ENCODE measurements around the gene COX4I2.
"Not testable (repeated sequence)": the region's sequence is repeated elsewhere in the genome, so short reads cannot be mapped to it uniquely, and the experiment has no call there.

Gene COX4I2

DNA sequence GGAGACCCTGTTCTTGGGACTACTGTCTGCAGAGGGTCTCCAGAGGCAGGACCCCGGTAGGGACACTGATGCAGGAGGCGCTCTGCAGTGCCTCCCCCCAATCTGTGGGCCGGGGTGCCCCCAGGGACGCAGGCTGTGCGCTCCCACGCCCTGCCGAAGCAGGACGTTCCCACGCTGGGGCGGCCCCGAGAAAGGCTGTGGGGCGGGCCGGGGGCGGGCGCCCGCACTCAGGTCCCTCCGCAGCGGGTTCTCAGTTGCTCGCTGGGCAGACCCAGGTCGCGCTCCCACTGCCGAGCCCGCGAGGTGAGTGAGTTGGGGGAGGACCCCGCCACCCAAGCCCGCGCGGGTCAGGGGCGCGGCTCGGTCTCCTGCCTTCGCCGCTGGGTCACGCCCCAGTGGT is at the start of gene COX4I2:
Gene COX4I2 (plus strand): TSS at position 253 of the 400 bp plus-strand sequence. CDS start 1,106 bp downstream, outside the sequence.
- no peak for DNase-seq (ENCODE audit: insufficient read length, low spot score)
- no peak for FAIRE-seq

DNA sequence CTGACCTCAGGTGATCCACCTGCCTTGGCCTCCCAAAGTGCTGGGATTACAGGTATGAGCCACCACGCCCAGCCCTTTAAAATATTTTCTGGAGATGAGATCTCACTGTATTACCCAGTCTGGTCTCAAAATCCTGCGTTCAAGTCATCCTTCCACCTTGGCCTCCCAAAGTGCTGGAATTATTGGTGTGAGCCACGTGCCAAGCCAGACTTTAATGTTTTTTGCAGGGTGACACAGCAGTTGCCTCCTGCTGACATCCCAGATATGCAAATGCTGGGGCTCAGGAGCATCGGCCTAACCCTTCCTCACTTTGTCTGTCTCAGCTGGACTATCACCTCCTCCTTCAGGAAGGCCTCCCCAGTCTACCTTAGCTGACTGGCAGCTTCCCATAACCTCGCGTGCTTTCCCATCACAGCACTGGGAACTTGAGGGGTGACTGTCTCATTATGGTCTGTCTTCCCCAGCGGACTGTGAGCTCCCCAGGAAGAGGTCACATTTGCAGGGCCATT is 46.9 kb upstream of the COX4I2 start:
- FAIRE-seq (no peak), DNase-seq (ENCODE audit: insufficient read length, low spot score) (no peak)

GRCh38 chr20:31593221-31594001 is 44.3 kb upstream of the COX4I2 start:
- DNase-seq (ENCODE audit: insufficient read length, low spot score) (no peak), FAIRE-seq (no peak)

GRCh38 chr20:31594002-31594557 is 43.6 kb upstream of the COX4I2 start:
- DNase-seq (ENCODE audit: insufficient read length, low spot score), result no peak
- FAIRE-seq, result no peak

- DNase-seq (ENCODE audit: insufficient read length, low spot score), result no peak
- no peak for FAIRE-seq
Measured at GRCh38 chr20:31594558-31595379, 42.9 kb upstream of the COX4I2 start.

DNA sequence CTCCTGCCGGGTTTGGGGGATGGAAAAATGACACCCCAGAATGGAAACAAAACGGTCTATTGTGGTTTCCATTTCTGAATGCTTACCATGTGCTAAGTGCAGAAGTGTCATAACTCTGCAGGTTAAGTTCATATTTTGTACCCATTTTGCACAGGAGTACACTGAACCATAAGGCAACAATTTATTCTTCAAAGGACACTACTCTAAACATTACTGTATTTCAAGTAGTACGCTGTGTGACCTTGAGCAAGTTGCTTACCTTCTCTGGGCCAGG is 42.4 kb upstream of the COX4I2 start:
- no peak for DNase-seq (ENCODE audit: insufficient read length, low spot score)
- no peak for FAIRE-seq

GRCh38 chr20:31595654-31596411 is 41.9 kb upstream of the COX4I2 start:
- FAIRE-seq (no peak), DNase-seq (ENCODE audit: insufficient read length, low spot score) (no peak)

DNA sequence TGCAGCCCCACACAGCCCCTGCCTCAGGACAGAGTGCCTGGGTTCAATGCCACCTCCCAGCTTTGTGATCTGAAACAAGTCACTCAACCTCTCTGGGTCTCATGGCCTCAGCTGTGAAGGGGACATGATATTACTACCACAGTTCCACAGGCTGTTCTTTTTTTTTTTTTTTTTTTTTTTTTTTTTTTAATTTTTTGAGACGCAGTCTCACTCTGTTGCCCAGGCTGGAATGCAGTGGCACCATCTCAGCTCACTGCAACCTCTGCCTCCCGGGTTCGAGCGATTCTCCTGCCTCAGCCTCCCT is 41.3 kb upstream of the COX4I2 start:
- DNase-seq (ENCODE audit: insufficient read length, low spot score); FAIRE-seq: not testable (repeated sequence)

GRCh38 chr20:31596831-31597480 is 40.8 kb upstream of the COX4I2 start:
- DNase-seq (ENCODE audit: insufficient read length, low spot score) (no peak), FAIRE-seq (no peak)

- FAIRE-seq (no peak), DNase-seq (ENCODE audit: insufficient read length, low spot score) (no peak)
Measured at GRCh38 chr20:31597481-31597855, 40.2 kb upstream of the COX4I2 start.

- no peak for FAIRE-seq
- DNase-seq (ENCODE audit: insufficient read length, low spot score), result no peak
Measured at GRCh38 chr20:31602431-31602778, 35.3 kb upstream of the COX4I2 start.

- FAIRE-seq, result no peak
- no peak for DNase-seq (ENCODE audit: insufficient read length, low spot score)
Measured at GRCh38 chr20:31602779-31603441, 34.8 kb upstream of the COX4I2 start.

- peak; percentile 73 for DNase-seq (ENCODE audit: insufficient read length, low spot score)
- peak; percentile 40 for FAIRE-seq
Measured at GRCh38 chr20:31603822-31604566, 33.7 kb upstream of the COX4I2 start.

GRCh38 chr20:31604567-31605030 is 33.1 kb upstream of the COX4I2 start:
- no peak for FAIRE-seq

GRCh38 chr20:31605031-31605901 is 32.4 kb upstream of the COX4I2 start, which contains the start of gene ID1:
Gene ID1 (plus strand): TSS chr20:31605289. CDS start chr20:31605388, 99 bp downstream.
- peak; percentile 23 for FAIRE-seq
- DNase-seq (ENCODE audit: insufficient read length, low spot score), result peak; percentile 95

More at GRCh38 chr20:31604567-31605030, 33.1 kb upstream of the COX4I2 start:
- no peak for DNase-seq (ENCODE audit: insufficient read length, low spot score)

DNA sequence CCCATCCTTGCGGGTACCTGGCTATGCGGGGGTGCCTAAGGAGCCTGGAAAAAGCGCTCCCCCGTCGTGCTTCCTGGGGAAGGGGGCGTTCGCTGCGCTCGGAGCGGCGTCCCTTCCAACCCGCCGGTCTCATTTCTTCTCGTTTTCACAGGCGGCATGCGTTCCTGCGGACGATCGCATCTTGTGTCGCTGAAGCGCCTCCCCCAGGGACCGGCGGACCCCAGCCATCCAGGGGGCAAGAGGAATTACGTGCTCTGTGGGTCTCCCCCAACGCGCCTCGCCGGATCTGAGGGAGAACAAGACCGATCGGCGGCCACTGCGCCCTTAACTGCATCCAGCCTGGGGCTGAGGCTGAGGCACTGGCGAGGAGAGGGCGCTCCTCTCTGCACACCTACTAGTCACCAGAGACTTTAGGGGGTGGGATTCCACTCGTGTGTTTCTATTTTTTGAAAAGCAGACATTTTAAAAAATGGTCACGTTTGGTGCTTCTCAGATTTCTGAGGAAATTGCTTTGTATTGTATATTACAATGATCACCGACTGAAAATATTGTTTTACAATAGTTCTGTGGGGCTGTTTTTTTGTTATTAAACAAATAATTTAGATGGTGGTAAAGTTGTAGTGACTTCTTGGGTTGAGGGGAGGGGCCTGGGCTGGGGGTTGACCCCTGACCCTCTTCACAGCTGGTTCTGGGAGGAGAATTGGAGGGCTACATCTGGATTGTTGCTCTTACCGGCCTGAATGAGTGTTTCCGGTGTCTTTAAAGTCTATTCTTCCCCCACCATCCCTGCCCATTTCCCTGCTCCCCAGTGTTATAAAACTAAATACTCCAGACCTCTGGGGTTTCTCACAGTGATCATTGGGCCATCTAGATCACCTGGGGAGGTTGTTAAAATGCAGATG is 31.6 kb upstream of the COX4I2 start:
- DNase-seq (ENCODE audit: insufficient read length, low spot score), result no peak
- no peak for FAIRE-seq

Measured in GM19239 (cell line).